Keratinocyte (primary cell): ENCODE measurements around the gene NDUFS8.

Experiments used
- EZH2 ChIP-seq: IDR thresholded peaks from one replicate; pipeline ENCODE4 v1.6.1; 2012; ENCODE audit warnings: inconsistent platforms, mild to moderate bottlenecking, low read length, moderate library complexity
- TF ChIP-seq, protein P1 (sequence below), 3 experiments: IDR thresholded peaks in 1 of 3; conservative IDR thresholded peaks in 1 of 3; optimal IDR thresholded peaks in 1 of 3; 2 replicates in 2 of 3; 3 replicates in 1 of 3; pipeline versions ENCODE3 to v1.5.1; 2011; ENCODE audit warnings: low read length in 3 of 3, mild to moderate bottlenecking in 3 of 3, moderate library complexity in 2 of 3, control low read depth in 1 of 3, inconsistent platforms in 1 of 3; ENCODE audit not compliant: insufficient read depth in 2 of 3; ENCODE audit errors: extremely low read depth in 1 of 3

DNA sequence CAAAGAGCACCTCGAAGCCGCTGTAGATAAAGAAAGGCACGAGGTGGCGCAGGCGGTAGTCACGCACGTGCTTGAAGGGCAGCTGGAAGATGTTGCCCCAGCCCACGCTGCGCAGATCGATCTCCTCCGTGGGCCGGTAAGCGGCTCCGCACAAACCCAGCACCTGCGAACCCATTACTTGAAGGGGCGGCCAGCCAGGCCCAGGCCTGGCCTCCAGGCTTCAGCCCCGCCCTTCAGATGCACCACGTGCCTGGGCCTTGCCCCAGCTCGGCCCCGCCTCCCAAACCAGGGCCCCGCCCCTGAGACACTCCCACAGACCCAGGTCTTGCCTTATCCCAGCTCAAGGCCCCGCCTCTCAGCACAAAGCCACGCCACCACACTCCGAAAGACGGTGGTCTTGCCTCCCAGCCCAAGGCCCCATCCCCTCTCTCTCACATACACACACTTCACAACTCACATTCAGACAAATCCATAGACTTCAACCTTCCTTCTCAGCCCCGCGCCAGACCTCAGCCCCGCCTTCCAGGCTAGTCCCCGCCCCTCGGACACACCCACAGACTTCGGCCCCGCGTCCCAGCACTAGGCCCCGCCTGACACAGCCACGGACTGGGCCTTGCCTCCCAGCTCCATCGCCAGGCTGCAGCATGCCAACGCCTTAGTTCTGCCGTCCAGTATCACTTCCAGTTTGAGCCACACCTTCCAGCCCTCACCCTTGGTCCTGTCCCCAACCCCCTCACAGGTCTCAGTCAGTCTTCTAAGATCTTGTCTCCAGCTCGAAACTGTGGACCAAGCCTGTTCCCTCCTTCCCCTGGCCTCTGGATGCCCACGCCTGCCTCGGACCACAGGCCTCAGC, 33.6 kb upstream of the NDUFS8 start:
- TF ChIP-seq, protein P1, sequence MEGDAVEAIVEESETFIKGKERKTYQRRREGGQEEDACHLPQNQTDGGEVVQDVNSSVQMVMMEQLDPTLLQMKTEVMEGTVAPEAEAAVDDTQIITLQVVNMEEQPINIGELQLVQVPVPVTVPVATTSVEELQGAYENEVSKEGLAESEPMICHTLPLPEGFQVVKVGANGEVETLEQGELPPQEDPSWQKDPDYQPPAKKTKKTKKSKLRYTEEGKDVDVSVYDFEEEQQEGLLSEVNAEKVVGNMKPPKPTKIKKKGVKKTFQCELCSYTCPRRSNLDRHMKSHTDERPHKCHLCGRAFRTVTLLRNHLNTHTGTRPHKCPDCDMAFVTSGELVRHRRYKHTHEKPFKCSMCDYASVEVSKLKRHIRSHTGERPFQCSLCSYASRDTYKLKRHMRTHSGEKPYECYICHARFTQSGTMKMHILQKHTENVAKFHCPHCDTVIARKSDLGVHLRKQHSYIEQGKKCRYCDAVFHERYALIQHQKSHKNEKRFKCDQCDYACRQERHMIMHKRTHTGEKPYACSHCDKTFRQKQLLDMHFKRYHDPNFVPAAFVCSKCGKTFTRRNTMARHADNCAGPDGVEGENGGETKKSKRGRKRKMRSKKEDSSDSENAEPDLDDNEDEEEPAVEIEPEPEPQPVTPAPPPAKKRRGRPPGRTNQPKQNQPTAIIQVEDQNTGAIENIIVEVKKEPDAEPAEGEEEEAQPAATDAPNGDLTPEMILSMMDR (optimal IDR thresholded peaks at IDR 0.05 in 1 of 3, IDR thresholded peaks at IDR 0.05 in 1 of 3, conservative IDR thresholded peaks at IDR 0.05 in 1 of 3; ENCODE audit: extremely low read depth in 1 of 3, insufficient read depth in 2 of 3, low read length in 3 of 3): no peak
- TF ChIP-seq EZH2: no peak
